ENCODE data around the gene CHM.
A peak's percentile ranks its signal among the peaks of the same experiment; 100 is the strongest.
"Not testable (repeated sequence)": the region's sequence is repeated elsewhere in the genome, so short reads cannot be mapped to it uniquely, and the experiment has no call there.

Gene CHM

GRCh38 chrX:86047174-86047935 is at the start of gene CHM:
TSS of gene CHM (minus strand) at chrX:86047558. CDS start at chrX:86047532, 26 bp downstream.
- DNase-seq (ENCODE audit: low read depth in 2 of 2): peak; percentile 15 to 22

- no peak for DNase-seq (ENCODE audit: low read depth in 2 of 2)
Measured at GRCh38 chrX:86078650-86079049, 31.3 kb upstream of the CHM start.

GRCh38 chrX:86066998-86067397 is 19.6 kb upstream of the CHM start:
- DNase-seq (ENCODE audit: low read depth in 2 of 2): no peak

- no peak for DNase-seq (ENCODE audit: low read depth in 2 of 2)
Measured at GRCh38 chrX:86061407-86061806, 14.0 kb upstream of the CHM start.

GRCh38 chrX:86051741-86052140 is 4.4 kb upstream of the CHM start:
- no peak for DNase-seq (ENCODE audit: low read depth in 2 of 2)

GRCh38 chrX:86047936-86048280 is 550 bp upstream of the CHM start:
- DNase-seq (ENCODE audit: low read depth in 2 of 2): no peak

GRCh38 chrX:86044216-86044615 is 3.1 kb downstream of the CHM start:
- DNase-seq (ENCODE audit: low read depth in 2 of 2): no peak

- DNase-seq (ENCODE audit: low read depth in 2 of 2): no peak
Measured at GRCh38 chrX:86039625-86040568, 7.5 kb downstream of the CHM start.

GRCh38 chrX:86033385-86033784 is 14.0 kb downstream of the CHM start:
- no peak for DNase-seq (ENCODE audit: low read depth in 2 of 2)

- DNase-seq (ENCODE audit: low read depth in 2 of 2): no peak
Measured at GRCh38 chrX:86028681-86029080, 18.7 kb downstream of the CHM start.

- DNase-seq (ENCODE audit: low read depth in 2 of 2): no peak
Measured at GRCh38 chrX:86023811-86024210, 23.5 kb downstream of the CHM start.

- no peak for DNase-seq (ENCODE audit: low read depth in 2 of 2)
Measured at GRCh38 chrX:86021652-86022289, 25.6 kb downstream of the CHM start.

- no peak for DNase-seq (ENCODE audit: low read depth in 2 of 2)
Measured at GRCh38 chrX:86016139-86016538, 31.2 kb downstream of the CHM start.

- DNase-seq (ENCODE audit: low read depth in 2 of 2): not testable (repeated sequence)
Measured at GRCh38 chrX:86014959-86015358, 32.4 kb downstream of the CHM start.

GRCh38 chrX:86014421-86014820 is 32.9 kb downstream of the CHM start:
- no peak for DNase-seq (ENCODE audit: low read depth in 2 of 2)

- no peak for DNase-seq (ENCODE audit: low read depth in 2 of 2)
Measured at GRCh38 chrX:86013792-86014191, 33.6 kb downstream of the CHM start.

GRCh38 chrX:86012188-86012587 is 35.2 kb downstream of the CHM start:
- DNase-seq (ENCODE audit: low read depth in 2 of 2): no peak

GRCh38 chrX:86009803-86010202 is 37.6 kb downstream of the CHM start:
- not testable (repeated sequence) for DNase-seq (ENCODE audit: low read depth in 2 of 2)

GRCh38 chrX:86007891-86008290 is 39.5 kb downstream of the CHM start:
- DNase-seq (ENCODE audit: low read depth in 2 of 2): not testable (repeated sequence)

GRCh38 chrX:86002076-86002896 is 45.1 kb downstream of the CHM start:
- DNase-seq (ENCODE audit: low read depth in 2 of 2): no peak

GRCh38 chrX:85998954-85999353 is 48.4 kb downstream of the CHM start:
- no peak for DNase-seq (ENCODE audit: low read depth in 2 of 2)

GRCh38 chrX:85996555-85996954 is 50.8 kb downstream of the CHM start:
- DNase-seq (ENCODE audit: low read depth in 2 of 2): no peak
